WI38 (cell line): Measurements from ENCODE around the gene CNN2.

Experiments used
- H3K4me3 ChIP-seq: 2 replicates; pipeline ENCODE4 v1.5.1; 2011; ENCODE audit warnings: low read depth, mild to moderate bottlenecking, control low read depth, low read length
- CTCF ChIP-seq: IDR thresholded peaks from 2 replicates; pipeline ENCODE4 v1.5.1; 2012; ENCODE audit warnings: low read depth, mild to moderate bottlenecking, control low read depth, low read length

The CNN2 gene

DNA sequence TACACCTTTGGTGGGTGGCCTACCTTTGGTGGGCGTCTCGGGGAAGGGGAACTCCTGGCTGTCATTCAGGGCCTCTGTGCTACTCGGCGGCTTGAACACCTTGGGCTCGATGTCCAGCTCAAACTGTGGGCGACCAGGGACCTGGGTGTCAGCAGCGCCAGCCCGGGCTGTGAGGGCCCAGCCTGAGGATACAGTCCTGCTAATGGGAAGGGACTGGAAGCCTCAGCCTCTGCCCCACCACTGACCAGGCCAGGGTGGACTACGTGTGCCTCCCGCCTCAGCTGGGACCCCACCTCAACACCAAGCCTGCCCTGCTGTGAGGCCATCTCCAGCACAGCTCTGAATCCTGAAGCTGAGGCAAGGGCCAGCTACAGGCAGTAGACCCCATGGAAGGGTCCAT lies 13.2 kb upstream of the CNN2 start:
- no peak overlapping the region for H3K4me3 ChIP-seq
- no peak for TF ChIP-seq CTCF

DNA sequence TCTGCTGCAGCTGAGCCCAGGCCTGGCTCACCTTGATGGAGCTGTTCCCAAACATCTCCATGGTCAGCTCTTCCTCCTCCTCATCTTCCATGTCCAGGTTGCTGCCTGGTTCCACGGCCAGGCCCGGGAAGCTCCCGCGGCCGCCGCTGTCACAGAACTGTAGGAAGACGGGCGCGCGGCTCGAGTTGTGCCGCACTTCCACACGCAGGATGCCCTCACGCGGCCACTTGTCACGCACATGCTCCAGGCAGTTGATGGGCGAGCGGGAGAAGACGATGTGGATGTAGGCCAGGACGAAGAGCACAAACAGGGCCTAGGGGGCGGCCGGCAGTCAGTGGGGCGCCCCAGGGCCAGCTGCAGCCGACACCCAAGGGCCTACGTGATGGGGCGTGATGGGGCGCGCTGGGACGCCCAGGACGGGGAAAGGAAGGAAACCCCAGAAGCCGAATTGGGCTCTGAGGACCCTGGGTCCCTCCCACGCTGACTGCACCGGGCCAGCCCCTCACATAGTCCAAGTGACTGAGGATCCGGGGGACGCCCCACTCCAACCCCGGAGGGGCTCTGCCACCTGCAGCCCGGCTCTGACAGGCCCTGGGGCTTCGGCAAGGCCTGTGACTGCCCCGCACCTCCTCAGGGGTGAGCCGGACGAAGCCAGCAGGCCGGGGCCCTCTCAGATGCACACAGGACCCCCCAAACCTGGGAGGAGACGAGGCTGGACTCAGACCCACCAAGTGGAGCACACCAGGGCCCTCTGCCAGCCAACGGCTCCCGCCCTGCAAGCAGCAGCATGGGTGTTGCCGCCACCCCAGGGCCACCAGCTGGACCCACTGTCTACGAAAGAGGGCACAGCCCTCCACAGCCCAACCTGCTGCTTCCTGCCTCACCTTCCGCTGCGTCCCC lies 12.0 kb upstream of the CNN2 start:
- TF ChIP-seq CTCF, result no peak
- H3K4me3 ChIP-seq, result no peak overlapping the region

DNA sequence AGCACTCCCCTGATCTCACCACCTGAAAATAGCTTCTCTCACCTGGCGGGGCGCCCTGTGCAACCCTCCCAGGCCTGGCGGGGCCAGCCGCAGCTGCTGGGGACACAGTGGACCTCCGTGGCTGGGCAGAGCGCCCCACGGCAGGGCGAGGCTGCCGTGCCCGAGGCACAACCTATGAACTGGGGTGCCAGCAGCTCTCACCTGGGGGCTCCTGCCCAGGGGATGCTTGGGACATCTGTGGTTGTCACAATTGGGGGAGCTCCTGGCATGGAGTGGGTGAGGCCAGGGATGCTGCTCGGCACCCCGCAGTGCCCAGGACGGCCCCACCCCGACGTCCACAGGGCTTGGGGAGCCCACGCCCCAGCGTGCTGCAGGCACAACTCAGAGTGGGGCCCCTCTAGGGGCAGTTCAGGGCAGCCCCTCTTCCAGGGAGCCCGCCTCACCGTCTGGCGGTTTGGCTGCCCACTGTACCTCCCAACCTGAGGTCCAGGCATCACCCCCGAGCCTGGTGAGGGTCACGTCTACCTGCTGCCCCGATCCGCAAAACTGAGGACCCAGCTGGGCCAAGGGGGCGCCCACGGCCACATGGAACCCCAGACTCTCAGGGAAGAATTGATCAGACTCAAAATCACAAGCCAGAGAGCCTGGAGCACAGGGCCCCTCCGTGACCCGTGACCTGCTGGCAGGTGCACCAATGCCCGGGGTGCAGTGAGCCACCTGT lies 11.2 kb upstream of the CNN2 start:
- no peak overlapping the region for H3K4me3 ChIP-seq

GRCh38 chr19:1015782-1016646 lies 10.4 kb upstream of the CNN2 start:
- no peak overlapping the region for H3K4me3 ChIP-seq
- no peak for TF ChIP-seq CTCF

More for the DNA sequence above, 11.2 kb upstream of the CNN2 start:
- TF ChIP-seq CTCF, result no peak

GRCh38 chr19:1016647-1017114 lies 9.7 kb upstream of the CNN2 start:
- H3K4me3 ChIP-seq, result peak overlapping the region; percentile 24; the same call in 1 of the 2 replicates

More at GRCh38 chr19:1016647-1017114, 9.7 kb upstream of the CNN2 start:
- TF ChIP-seq CTCF, result no peak
